ACC112 (cell line): ENCODE results near the gene LIPK.

Source experiments
- H2AFZ ChIP-seq: fragments of 200-600 bp; sonication (generic); one replicate; pipeline ENCODE4 v1.6.0; 2017; ENCODE audit warnings: antibody characterized with exemption, low read length; ENCODE audit not compliant: unreplicated experiment
- H3K27ac ChIP-seq: fragments of 200-600 bp; sonication (generic); 2 replicates; pipeline ENCODE4 v1.5.1; 2014; ENCODE audit warnings: low read depth, mild to moderate bottlenecking, antibody characterized with exemption, low read length, moderate library complexity
- H3K27me3 ChIP-seq: fragments of 200-600 bp; sonication (generic); 2 replicates; pipeline ENCODE4 v1.6.1; 2014; ENCODE audit warnings: mild to moderate bottlenecking, antibody characterized with exemption, low read length, moderate library complexity, mixed read lengths; ENCODE audit not compliant: insufficient read depth
- H3K36me3 ChIP-seq: fragments of 200-600 bp; sonication (generic); 2 replicates; pipeline ENCODE4 v1.6.1; 2016; ENCODE audit warnings: mild to moderate bottlenecking, antibody characterized with exemption, low read length, moderate library complexity, mixed read lengths; ENCODE audit not compliant: insufficient read depth
- H3K4me1 ChIP-seq: fragments of 200-600 bp; sonication (generic); one replicate; pipeline ENCODE4 v1.6.1; 2016; ENCODE audit warnings: low read length, mixed read lengths; ENCODE audit not compliant: insufficient read depth, unreplicated experiment, control insufficient read depth
- H3K4me3 ChIP-seq: fragments of 200-600 bp; sonication (generic); 2 replicates; pipeline ENCODE4 v1.5.1; 2014; ENCODE audit warnings: mild to moderate bottlenecking, low read depth, low read length
- H3K79me2 ChIP-seq: fragments of 200-600 bp; sonication (generic); one replicate; pipeline ENCODE4 v1.6.0; 2016; ENCODE audit warnings: low read length; ENCODE audit not compliant: control insufficient read depth, unreplicated experiment, insufficient read depth

LIPK gene

GRCh38 chr10:88783724-88784123 lies 77.7 kb downstream of the LIPK start:
- Histone ChIP-seq H3K4me3 (no peak overlapping the region), H3K4me1 (no peaks in the 10 kb centered on the region), H2AFZ (no peak overlapping the region), H3K79me2 (no peaks in the 10 kb centered on the region), H3K27ac (no peak overlapping the region), H3K36me3 (no peaks in the 10 kb centered on the region), H3K27me3 (no peaks in the 10 kb centered on the region)

GRCh38 chr10:88786032-88786770 lies 80.2 kb downstream of the LIPK start:
- H3K27me3 ChIP-seq = no peaks in the 10 kb centered on the region
- H2AFZ ChIP-seq = no peak overlapping the region
- H3K36me3 ChIP-seq = no peaks in the 10 kb centered on the region
- no peak overlapping the region for H3K4me3 ChIP-seq
- no peaks in the 10 kb centered on the region for H3K4me1 ChIP-seq
- no peaks in the 10 kb centered on the region for H3K79me2 ChIP-seq
- H3K27ac ChIP-seq = no peak overlapping the region

GRCh38 chr10:88787463-88787862 lies 81.4 kb downstream of the LIPK start:
- Histone ChIP-seq H3K27me3 (no peaks in the 10 kb centered on the region), H3K79me2 (no peaks in the 10 kb centered on the region), H2AFZ (no peak overlapping the region), H3K4me1 (peaks cover 5% of the 10 kb centered on the region), H3K4me3 (no peak overlapping the region), H3K27ac (no peak overlapping the region), H3K36me3 (no peaks in the 10 kb centered on the region)

GRCh38 chr10:88788924-88789323 lies 82.9 kb downstream of the LIPK start:
- H3K27ac ChIP-seq = no peak overlapping the region
- no peak overlapping the region for H3K4me3 ChIP-seq
- H3K4me1 ChIP-seq = peaks cover 18% of the 10 kb centered on the region
- H2AFZ ChIP-seq = no peak overlapping the region
- H3K27me3 ChIP-seq = no peaks in the 10 kb centered on the region
- H3K79me2 ChIP-seq = no peaks in the 10 kb centered on the region
- no peaks in the 10 kb centered on the region for H3K36me3 ChIP-seq

GRCh38 chr10:88791924-88792323 lies 85.9 kb downstream of the LIPK start:
- Histone ChIP-seq H3K36me3 (no peaks in the 10 kb centered on the region), H3K79me2 (no peaks in the 10 kb centered on the region), H2AFZ (no peak overlapping the region), H3K27me3 (no peaks in the 10 kb centered on the region), H3K4me1 (peaks cover 24% of the 10 kb centered on the region), H3K27ac (peak overlapping the region; percentile 32; the same call in 1 of the 2 replicates), H3K4me3 (no peak overlapping the region)

GRCh38 chr10:88792661-88793060 lies 86.6 kb downstream of the LIPK start:
- H2AFZ ChIP-seq = no peak overlapping the region
- no peak overlapping the region for H3K4me3 ChIP-seq
- no peaks in the 10 kb centered on the region for H3K27me3 ChIP-seq
- H3K27ac ChIP-seq = peak overlapping the region; percentile 32; the same call in 1 of the 2 replicates
- no peaks in the 10 kb centered on the region for H3K79me2 ChIP-seq
- no peaks in the 10 kb centered on the region for H3K36me3 ChIP-seq
- peaks cover 24% of the 10 kb centered on the region for H3K4me1 ChIP-seq

- no peak overlapping the region for H2AFZ ChIP-seq
- H3K27me3 ChIP-seq = no peaks in the 10 kb centered on the region
- no peaks in the 10 kb centered on the region for H3K79me2 ChIP-seq
- 0 out of 2 replicates have a peak overlapping the region, but pooled peaks have one; percentile 3 for H3K27ac ChIP-seq
- H3K4me3 ChIP-seq = no peak overlapping the region
- H3K36me3 ChIP-seq = no peaks in the 10 kb centered on the region
- peaks cover 24% of the 10 kb centered on the region for H3K4me1 ChIP-seq
Measured at GRCh38 chr10:88793712-88794299, 87.8 kb downstream of the LIPK start.

- Histone ChIP-seq H3K4me1 (peaks cover 24% of the 10 kb centered on the region), H3K79me2 (no peaks in the 10 kb centered on the region), H3K27me3 (no peaks in the 10 kb centered on the region), H3K36me3 (no peaks in the 10 kb centered on the region), H3K4me3 (no peak overlapping the region), H2AFZ (no peak overlapping the region), H3K27ac (no peak overlapping the region)
Measured at GRCh38 chr10:88794731-88795130, 88.7 kb downstream of the LIPK start.

GRCh38 chr10:88800152-88801125 lies 94.4 kb downstream of the LIPK start:
- Histone ChIP-seq H3K4me1 (peaks cover 14% of the 10 kb centered on the region), H2AFZ (no peak overlapping the region), H3K27ac (no peak overlapping the region), H3K36me3 (no peaks in the 10 kb centered on the region), H3K4me3 (no peak overlapping the region), H3K79me2 (no peaks in the 10 kb centered on the region), H3K27me3 (no peaks in the 10 kb centered on the region)
